Activated CD4-positive, alpha-beta T cell treated with anti-CD3 and anti-CD28 coated beads, Interleukin-10, Interleukin-2, amounts not matched to agents 100 ng/mL and 50 ng/mL, durations not matched to agents 16 hours and 8 hours (primary cell): ENCODE measurements around the gene AGBL2.
"Not testable (repeated sequence)": the region's sequence is repeated elsewhere in the genome, so short reads cannot be mapped to it uniquely, and the experiment has no call there.

ENCODE experiments used
- DNase-seq: peaks from one replicate; pipeline ENCODE4 v3.0.0-alpha.2; 2020

Gene AGBL2

DNA sequence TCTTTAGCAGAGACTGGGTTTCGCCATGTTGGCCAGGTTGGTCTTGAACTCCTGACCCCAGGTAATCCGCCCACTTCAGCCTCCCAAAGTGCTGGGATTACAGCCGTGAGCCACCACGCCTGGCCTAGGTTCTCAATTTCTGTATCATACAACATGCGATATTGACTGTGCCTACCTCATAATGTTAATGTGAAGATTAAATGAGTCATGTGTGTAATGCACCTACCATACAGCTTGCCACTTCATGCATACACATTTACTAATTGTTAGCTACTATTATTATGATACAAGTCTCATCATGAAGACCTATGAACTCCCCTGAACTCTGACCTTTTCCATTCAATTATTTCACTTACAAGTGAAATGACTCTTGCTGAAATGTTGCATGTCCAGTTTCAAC, 25.7 kb downstream of the AGBL2 start:
- no peak for DNase-seq

DNA sequence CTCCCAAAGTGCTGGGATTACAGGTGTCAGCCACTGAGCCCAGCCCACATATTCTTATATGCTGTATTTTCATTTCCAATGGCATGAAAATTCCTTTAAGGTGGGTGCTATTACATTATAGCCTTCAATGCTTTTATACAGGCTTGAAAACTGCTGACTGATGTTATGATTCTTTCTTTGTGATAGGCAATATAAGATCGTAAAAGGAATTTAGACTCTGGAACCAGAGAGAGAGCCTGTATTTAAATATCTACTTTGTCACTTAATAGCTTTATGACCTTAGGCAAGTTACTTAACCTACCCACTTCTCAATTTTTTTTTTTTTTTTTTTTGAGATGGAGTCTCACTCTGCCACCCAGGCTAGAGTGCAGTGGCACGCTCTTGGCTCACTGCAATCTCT, 26.2 kb downstream of the AGBL2 start:
- no peak for DNase-seq

DNA sequence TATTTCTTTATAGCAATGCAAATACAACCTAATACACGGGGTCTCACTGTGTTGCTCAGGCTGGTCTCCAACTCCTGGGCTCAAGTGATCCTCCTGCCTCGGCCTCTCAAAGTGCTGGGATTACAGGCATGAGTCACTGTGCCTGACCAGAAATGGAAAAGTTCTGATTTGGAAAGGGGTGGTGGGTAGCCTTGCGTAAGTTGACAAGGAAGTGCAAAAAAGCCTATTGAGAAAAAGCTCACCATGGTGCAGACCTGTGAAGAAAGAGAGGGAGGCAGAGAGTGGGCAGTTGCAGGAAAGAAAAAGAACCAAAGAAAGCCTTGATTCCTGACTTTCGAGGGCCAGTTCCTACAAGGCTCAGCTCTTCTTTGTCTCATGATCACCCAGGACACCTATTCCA, 27.1 kb downstream of the AGBL2 start:
- no peak for DNase-seq

DNA sequence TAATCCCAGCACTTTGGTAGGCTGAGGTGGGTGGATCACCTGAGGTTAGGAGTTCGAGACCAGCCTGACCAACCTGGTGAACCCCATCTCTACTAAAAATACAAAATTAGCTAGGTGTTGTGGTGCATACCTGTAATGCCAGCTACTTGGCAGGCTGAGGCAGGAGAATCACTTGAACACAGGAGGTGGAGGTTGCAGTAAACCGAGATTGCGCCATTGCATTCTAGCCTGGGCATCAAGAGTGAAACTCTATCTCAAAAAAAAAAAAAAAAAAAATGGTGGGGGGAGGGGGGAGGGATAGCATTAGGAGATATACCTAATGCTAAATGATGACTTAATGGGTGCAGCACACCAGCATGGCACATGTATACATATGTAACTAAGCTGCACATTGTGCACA, 28.5 kb downstream of the AGBL2 start:
- DNase-seq, result not testable (repeated sequence)

DNA sequence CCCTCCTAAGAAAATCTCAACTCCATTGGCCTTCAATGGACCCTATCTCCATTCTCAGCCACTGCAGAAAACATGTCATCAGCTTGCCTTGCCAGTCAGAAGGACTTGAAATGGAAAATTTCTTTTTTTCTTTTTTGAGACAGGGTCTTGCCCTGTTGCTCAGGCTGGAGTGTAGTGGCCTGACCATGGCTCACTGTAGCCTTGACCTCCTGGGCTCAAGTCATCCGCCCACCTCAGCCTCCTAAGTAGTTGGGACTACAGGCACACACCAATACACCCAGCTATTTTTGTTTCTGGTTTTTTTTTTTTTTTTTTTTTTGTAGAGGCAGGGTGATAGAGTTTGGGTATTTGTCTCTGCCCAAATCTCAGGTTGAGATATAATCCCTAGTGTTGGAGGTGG, 29.0 kb downstream of the AGBL2 start:
- no peak for DNase-seq

DNA sequence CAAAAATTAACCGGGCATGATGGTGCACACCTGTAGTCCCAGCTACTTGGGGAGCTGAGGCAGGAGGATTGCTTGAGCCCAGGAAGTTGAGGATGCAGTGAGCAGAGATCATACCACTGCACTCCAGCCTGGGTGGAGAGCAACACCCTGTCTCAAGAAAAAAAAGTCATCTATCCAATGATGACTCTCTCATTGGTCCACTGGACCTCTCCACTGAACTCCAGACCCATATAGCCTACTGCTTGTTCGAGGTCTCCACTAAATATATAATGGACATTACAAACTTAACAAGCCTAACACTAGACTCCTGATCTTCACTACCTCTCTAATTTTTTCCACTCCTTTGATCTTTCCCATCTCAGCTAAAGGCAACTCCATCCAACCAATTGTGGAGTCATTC, 39.3 kb downstream of the AGBL2 start:
- DNase-seq, result no peak

DNA sequence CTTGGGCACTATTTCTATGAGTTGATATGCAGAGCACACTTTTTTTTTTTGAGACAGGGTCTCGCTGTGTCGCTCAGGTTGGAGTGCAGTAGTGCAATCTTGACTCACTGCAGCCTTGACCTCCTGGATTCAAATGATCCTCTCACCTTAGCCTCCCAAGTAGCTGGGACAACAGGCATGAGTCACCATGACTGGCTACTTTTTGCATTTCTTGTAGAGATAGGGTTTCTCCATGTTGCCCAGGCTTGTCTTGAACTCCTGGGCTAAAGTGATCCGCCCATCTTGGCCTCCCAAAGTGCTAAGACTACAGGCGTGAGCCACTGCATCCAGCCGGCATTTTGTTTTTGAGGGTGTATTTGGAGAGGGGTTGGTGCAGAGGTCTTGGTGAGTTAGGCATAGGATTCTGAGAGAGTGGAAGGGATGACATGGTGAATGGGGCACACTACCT, 42.9 kb downstream of the AGBL2 start:
- no peak for DNase-seq

DNA sequence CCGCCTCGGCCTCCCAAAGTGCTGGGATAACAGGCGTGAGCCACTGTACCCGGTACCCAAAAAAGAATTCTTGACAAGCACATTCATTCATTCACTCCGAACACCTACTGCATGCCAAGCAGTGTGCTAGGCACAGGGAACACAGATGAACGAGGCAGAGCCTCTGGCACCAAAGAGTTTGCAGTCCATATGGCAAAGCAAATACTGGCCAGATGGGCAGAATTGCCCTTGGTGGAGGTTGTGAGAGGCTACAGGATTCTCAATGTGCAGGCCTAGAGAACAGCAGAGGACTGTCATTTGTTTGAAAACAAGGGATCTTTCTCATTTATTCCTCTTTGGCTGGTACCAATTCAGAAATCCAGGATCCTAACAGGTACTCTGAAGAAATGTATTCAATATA, 45.3 kb downstream of the AGBL2 start:
- no peak for DNase-seq

DNA sequence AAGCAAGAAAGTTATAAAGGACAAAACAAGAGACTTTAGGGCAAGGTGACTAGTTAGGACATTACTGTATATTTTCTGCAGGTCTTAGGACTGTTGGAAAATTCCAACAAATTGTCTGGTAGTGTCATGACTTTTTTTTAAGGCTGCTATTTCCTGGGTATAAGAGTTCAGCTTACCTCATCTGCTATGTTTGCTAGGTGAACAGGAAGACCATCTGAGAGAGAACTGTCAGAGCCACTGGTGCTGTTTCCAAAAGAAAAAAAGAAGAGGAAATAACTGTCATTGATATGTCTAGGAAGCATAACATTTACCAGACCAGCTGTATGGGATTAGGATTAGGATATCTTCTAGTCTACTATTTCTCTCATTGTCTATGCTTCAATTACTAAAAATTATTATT, 46.5 kb downstream of the AGBL2 start:
- DNase-seq, result no peak

DNA sequence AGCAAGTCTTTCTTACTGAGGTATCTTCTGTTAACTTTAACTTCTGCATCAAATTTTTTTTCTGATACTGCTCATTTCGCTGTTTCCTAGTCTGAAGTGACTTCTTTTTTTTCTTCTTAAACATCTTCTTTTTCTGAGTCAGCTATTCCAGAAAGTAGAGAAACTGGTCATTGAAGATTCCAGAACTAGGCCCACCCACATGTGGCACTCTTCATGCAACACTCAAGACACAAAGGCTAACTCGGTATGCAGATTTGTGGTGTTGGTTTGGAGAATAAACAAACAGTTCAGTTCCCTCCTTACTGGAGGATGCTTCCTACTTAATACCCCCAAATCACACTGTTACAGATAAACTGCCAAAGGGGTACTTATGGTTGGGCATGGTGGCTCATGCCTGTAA, 47.6 kb downstream of the AGBL2 start:
- DNase-seq, result no peak

DNA sequence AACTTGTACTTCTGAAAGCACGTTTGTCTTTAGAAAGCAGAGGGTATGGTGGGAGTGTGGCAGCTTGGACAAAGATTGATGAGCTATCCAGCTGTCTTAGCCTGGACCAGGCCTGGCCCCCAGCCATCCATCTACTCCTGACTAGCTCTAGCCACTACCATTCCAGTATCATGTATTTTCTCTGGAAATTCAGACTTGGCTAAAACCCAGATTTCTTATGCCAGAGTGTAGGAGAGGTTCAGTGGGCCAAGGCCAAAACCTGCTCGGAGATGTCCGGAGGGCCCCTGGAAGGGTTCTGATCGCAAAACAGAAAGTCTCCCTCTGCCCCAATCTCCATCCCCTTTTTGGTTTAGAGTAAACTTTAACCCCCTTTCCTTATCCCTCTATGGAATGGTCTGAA, 48.0 kb downstream of the AGBL2 start:
- DNase-seq, result no peak

DNA sequence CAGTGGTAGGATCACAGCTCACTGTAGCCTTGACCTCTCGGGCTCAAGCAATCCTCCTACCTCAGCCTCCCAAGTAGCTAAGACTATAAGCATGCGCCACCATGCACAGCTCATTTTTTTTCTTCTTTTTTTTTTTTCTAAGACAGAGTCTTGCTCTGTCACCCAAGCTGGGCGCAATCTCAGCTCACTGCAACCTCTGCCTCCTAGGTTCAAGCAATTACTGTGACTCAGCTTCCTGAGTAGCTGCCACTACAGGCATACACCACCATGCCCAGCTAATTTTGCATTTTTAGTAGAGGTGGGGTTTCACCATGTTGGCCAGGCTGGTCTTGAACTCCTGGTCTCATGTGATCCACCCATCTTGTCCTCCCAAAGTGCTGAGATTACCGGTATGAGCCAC, 50.2 kb downstream of the AGBL2 start:
- DNase-seq, result peak; percentile 72

DNA sequence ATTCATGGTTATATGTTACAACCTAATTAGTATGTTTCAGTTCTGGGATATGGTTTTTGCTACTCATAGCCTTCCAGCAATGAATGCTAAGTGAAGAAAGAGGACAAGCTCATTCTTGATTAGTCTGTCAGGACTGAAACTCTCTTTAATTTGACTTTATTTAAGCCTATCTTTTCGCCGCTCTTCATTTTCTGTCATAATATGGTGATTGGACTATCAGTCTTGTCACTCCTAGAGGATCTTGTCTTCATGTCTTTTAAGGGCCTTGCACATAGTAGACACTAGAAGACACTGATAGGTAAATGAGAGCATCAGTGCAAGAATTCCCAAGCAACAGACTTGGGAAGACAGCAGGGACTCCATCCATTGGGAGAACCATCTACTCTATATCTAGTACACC, 53.9 kb downstream of the AGBL2 start:
- no peak for DNase-seq

DNA sequence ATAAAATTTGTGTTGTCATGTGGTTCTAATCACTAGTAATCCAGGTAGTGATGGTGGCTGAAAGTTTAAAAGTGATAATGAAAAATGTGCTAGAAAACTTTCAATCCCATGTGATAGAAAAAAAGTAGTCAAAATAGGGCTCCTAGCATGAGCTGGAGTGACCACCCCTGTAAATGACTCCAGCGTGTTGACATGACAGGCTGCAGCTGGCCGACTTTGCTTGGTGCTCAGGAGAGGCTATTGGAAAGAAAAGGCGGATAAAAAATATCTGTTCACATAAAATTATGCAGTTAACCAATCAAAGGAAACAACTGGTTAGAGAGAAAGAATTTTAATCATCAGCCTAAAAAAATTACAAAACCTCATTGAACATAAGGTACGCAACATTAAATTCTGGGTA, 55.9 kb downstream of the AGBL2 start:
- DNase-seq, result no peak

DNA sequence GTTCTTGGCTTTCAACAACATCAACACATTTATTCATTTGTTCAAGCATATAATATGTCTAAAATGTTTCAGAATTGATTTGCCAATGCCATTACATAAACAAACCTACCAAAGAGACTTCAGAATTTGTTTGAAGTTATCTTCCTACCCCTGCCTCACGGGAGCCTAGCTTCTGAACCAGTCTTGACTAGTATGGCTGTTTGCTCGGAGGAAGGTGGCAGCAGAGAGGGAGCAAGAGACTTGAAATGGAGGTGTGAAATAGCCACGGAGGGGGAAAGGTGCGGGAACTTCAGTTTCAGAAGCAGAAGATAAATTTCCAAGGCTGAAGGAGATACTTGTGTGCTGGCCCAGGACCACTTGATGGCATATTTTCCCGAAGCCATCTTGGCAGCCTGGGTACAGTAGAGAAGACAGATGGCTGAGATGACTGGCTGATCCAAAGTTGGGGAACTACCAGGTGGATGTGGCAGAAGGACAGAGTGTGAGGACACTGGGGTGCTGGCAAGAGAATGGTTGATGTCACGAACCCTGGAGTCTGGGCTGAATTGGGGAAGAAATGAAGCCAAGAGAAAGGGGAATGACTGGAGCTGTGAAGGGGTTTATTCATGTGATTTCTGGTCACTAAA, 58.8 kb downstream of the AGBL2 start:
- no peak for DNase-seq

DNA sequence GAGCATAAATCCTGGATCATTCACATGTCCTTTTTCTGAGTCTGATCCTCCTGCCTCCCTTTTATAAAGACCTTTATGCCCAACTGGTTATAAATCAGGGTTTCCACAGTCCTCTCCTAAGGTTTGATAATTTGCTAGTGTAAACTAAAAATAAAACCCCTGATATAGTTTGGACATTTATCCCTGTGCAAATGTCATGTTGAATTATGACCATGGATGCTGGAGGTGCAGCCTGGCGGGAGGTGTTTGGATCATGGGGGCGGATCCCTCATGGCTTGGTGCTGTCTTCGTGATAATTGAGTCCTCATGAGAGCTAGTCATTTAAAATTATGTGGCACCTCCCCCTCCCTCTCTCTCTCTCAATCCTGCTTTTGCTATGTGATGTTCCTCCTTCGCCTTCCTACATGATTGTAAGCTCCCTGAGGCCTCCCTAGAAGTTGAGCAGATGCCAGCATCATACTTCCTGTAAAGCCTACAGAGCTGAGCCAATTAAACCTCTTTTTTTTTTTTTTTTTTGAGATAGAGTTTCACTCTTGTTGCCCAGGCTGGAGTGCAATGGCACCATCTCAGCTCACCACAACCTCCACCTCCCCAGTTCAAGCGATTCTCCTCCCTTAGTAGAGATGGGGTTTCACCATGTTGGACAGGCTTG, 63.2 kb downstream of the AGBL2 start:
- no peak for DNase-seq

DNA sequence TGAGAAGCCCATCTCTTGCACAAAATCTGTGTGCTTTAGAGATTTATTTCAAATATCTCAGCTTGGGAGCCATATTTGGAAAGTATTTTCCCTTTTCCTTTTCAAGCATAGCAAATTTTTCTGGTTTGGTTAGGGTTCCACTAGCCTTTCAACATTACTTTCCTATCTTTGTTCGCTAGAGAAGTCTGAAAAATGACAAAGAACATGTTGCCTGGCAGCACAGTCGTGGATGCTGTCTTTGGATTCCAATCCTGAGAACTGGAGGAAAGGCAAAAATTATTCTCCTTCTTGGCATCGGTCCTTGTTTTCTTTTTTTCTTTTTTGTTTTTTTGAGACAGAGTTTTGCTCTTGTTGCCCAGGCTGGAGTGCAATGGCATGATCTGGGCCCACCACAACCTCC, 65.9 kb downstream of the AGBL2 start:
- no peak for DNase-seq

DNA sequence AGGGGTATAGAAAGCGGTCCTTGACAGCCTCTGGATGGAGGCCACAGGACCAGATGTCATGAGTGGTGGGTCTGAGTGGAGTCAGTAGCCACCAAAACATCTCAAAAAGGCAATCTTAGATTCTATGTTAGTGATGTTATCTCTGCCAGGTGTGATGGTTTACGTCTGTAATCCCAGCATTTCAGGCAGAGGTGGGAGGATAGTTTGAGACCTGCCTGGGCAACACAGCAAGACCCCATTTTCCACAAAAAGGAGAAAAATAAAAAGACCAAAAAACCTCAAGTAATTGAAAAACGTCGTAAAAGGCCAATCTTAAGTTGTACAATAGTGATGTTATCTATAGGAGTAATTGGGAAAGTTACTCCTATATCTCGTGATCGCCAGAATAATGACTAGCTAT, 69.2 kb downstream of the AGBL2 start:
- no peak for DNase-seq

DNA sequence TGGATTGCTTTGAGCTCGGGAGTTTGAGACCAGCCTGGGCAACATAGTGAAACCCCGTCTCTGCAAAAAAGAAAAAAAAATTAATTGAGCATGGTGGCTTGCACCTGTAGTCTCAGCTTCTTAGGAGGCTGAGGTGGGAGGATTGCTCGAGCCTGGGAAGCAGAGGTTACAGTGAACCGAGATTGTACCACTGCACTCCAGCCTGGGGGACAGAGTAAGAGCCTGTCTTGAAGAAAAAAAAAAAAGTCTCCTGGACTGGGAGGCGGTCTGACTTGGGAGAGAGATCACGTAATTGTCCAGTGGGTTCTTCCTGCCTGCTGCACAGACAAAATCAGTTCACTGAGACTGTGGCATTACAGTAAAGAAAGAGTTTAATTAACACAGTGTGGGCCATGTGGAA, 69.7 kb downstream of the AGBL2 start:
- no peak for DNase-seq

DNA sequence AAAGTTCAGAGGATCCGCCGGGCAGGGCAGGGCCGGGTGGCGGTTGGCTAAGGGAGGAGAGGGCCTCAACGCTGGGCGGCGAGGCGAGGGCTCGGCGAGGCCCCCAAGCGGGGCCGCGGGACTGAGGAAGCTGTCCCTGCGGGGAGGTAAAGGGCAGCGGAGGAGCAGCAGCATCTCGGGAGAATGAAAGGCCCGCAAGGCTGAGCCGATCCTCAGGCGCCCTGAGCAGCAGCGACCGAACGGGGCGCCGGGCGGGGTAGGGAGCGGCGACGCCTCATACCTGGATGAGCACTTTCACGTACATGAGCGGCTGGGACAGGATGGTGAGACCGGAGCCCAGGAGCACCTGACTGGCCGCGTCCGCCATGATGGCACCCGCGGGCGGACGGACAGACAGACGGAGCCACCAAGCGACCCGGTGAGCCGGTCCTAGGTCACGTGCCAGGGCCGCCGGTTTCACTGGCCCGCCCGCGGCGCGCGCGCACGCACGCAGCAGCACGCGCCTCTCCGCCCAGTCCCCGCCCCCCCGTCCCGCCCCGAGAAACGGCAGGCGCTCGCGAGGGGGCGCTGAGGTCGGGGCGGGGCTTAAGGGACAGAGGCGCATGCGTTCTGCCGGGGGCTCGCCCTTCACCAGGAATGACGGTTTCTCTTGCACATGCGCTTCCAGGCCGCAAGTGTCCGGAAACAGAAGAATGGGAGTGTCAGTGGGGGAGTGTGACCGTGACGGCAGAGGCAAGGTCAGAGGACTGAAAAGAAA, 72.9 kb downstream of the AGBL2 start, which contains the start of gene MTCH2:
Gene MTCH2, minus strand, starts transcription at position 461 of the 757 bp plus-strand sequence. Its CDS starts 94 bp downstream, at position 367.
- peak; percentile 98 for DNase-seq

DNA sequence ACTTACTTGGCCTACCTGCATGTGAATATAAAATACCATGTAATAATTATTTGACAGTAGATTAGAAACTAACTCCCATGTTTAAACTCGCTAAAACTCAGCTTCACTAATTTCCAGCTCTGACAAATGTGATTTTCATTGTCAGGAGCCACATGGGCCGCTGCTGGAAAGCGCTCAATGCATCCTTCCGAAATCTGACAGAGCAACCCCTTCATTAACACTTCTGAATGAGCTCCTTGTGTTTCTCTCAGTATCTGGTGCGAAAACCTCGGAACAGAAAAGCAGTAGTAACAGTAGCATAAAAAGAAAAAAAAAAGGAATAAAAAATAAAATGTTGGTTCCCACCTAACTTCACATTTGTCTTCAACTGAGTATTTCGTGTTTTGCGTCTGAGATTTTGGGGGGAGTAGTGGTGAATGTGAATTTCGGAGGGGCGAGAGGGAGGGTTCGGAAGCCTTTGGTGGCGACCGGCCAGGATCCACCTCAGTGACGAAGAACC, 73.5 kb downstream of the AGBL2 start:
- no peak for DNase-seq

DNA sequence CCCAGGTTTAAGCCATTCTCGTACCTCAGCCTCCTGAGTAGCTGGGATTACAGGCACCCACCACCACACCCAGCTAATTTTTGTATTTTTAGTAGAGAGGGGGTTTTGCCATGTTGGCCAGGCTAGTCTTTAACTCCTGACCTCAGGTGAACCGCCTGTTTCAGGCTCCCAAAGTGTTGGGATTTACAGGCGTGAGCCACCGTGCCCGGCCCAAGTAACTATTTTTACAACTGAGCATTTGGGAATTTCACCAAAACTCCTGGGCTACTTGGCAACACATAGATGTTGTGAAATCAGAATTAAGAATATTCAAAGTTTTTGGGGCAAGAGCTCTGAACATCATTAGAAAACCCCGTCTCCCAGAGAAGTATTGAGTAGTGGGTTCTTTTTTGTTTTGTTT, 74.7 kb downstream of the AGBL2 start:
- DNase-seq, result not testable (repeated sequence)

DNA sequence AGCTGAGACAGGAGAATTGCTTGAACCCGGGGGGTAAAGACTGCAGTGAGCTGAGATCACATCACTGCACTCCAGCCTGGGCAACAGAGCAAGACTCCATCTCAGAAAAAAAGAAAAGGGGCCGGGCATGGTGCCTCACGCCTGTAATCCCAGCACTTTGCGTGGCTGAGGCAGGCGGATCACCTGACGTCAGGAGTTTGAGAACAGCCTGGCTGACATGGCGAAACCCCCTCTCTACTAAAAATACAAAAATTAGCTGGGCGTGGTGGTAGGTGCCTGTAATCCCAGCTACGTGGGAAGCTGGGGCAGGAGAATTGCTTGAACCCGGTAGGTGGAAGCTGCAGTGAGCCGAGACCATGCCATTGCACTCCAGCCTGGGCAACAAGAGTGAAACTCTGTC, 78.8 kb downstream of the AGBL2 start:
- DNase-seq, result not testable (repeated sequence)

DNA sequence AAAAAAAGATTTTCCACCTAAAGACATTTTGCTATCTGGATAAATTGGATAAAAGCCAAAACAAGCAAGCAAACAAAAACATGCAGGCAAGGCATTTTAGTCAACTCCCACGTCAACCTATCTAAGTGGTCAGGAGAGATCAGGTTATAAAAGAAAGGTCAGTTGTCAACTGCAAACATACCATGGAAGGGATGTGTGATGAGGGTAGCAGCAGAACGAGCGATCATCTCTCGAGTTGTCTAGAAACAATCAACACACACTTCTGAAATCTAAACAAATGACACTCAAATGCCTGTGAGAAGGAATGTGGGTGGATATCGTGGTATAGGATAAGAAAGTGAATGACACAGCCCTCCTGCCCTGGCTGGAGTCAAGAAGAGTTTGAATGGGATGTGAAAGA, 83.7 kb downstream of the AGBL2 start:
- no peak for DNase-seq
